GM21515 (cell line): ENCODE results near the gene GUCA1A.
A peak's percentile ranks its signal among the peaks of the same experiment; 100 is the strongest.
"Not testable (repeated sequence)": the region's sequence is repeated elsewhere in the genome, so short reads cannot be mapped to it uniquely, and the experiment has no call there.

Source experiments
- ATAC-seq: cut with Tn5 transposase; IDR thresholded peaks from one replicate; pipeline ENCODE4 v1.9.1; 2021; ENCODE audit not compliant: unreplicated experiment

Gene GUCA1A

GRCh38 chr6:42202131-42202915, 29.2 kb downstream of the GUCA1A start:
- ATAC-seq = not testable (repeated sequence)

- no peak for ATAC-seq
Measured at GRCh38 chr6:42203183-42203582, 30.0 kb downstream of the GUCA1A start.

GRCh38 chr6:42204768-42205282, 31.7 kb downstream of the GUCA1A start:
- no peak for ATAC-seq

DNA sequence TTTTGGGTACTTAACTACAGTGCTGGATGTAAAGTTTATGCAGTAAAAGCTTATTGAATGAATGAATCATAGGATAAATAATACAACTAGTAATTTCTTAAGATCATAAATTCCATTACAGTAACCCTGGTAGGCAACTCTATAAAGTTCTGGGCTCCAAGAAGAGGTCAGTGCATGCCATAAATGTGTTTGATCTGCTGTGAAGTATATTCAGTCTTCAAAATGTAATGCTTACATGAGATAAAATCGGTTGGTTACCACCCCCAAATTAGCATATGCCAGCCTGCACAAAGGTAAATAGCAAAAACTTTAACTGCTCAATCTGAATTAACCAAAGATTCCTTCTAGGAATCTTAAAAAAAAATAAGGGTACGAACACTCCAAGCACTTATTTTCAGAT, 34.4 kb downstream of the GUCA1A start:
- ATAC-seq = not testable (repeated sequence)

- ATAC-seq = no peak
Measured at GRCh38 chr6:42210551-42210950, 37.4 kb downstream of the GUCA1A start.

GRCh38 chr6:42211726-42212125, 38.6 kb downstream of the GUCA1A start:
- ATAC-seq = no peak

DNA sequence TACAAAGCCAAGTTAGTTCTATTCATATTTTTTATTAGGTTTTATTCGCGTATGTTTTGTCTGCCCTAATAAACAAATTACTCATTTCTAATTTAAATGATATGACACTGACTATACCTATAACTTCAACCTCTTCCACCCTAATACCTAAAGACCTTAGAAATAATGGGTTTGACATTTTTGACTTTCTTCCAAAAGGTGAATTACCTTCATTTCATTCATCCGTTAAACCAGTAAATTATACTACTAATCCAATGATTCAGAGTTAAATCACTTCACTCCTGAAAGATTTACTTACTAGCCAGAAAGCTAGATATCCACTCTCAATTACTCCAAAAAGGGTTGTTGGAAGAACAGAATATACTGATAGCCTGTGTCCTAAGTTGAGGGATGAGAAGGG, 39.3 kb downstream of the GUCA1A start:
- ATAC-seq = no peak

DNA sequence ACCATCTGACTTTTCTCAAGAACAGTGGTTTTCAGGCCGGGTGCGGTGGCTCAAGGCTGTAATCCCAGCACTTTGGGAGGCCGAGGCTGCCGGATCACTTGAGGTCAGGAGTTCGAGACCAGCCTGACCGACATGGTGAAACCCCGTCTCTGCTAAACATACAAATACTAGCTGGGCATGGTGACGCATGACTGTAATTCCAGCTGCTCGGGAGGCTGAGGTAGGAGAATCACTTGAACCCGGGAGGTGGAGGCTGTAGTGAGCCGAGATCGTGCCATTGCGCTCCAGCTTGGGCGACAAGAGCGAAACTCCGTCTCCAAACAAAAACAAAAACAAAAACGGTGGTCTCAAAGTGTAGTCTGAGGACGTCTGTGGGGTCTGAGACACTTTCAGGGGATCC, 43.3 kb downstream of the GUCA1A start:
- not testable (repeated sequence) for ATAC-seq

DNA sequence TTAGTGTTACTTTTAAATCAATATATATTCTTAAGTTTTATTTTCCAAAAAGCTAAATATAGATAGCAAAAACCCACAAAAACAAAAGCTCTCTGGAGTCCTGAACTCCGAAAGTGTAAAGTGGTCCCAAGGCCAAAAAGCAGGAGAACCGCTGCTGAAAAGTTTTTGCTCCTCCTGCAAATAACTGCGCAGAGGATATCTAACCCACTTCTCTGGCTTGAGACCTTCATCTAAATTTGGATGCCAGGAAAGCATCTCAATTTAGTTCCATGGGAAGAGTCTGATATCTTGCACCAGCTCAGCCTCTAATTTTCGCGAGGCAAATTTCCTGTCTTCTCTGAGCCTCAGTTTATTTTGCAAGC, 44.0 kb downstream of the GUCA1A start:
- no peak for ATAC-seq

DNA sequence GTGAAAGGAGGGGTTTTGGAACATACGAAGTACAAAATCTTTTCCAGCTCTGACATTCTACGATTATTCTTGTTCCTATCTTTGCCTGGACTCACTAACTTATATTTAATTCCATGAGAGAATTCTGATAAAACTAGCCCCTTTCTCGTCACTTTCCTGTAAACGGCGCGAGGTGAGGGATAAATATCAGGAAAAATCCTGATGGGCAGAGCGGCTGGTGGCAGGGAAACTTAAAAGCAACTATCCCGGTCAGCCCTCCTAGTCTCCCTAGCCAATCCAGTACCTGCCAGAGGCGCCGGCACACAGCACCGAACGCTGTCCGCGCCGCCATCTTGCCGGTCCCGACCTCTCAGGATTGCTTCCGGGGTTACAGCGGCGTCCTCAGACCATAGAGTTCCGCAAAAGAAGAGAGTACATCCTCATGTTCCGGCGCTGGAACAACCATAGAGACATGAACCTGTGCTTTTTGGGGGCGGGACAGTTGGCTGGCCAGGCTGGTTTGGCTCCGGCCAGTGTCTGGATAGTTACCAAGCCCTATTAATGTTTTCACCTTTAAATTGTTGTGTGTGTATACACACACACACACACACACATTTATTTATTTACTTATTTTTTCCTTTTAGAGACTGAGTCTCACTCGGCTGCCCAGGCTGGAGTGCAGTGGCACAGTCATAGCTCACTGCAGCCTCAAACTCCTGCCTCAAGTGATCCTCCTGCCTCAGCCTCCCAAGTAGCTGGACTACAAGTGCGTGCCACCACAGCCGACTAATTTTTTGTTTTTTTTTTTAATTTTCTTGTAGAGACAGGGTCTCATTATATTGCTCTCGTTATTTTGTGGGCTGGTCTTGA, 44.6 kb downstream of the GUCA1A start, which contains the start of gene MRPS10:
TSS of gene MRPS10 (minus strand) at position 343 of the 849 bp plus-strand sequence. CDS start at position 331, 12 bp downstream.
- ATAC-seq = peak; percentile 91

DNA sequence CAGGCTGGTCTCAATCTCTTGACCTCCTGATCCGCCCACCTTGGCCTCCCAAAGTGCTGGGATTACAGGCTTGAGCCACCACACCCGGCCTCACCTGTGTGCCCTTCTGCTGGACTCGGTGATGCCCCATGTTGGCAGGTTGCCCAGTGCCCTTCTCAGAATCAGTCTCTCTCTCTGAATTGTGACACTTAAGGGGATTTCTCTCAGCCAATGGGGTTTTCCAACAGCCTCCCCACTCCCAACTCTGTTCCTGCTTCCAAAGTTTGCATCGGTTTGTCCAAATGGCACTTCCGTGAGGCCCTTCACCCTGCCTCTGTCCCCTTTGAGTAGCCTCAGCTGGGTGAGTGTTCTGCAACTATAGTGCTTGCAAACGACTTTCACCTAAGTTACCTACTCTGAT, 47.6 kb downstream of the GUCA1A start:
- ATAC-seq = no peak

DNA sequence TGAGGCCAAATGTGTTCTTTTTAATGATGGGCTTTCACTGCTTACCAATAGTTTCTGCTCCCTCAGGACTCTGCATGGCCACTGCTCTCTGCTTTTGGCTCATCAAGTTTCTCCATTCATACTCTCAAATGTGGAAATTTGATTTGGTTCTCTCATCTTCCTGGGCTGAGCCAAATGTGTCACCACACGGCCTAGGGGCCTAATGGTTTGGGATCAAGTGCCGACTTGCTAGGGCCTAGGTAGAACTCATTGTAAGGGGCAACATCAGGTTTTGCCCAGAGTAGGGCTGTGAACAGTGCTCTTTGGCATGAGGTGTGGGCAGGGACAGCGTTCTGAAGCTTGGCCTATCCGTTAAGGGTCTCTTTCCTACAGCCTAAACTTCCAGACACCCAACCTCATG, 48.4 kb downstream of the GUCA1A start:
- ATAC-seq = no peak

DNA sequence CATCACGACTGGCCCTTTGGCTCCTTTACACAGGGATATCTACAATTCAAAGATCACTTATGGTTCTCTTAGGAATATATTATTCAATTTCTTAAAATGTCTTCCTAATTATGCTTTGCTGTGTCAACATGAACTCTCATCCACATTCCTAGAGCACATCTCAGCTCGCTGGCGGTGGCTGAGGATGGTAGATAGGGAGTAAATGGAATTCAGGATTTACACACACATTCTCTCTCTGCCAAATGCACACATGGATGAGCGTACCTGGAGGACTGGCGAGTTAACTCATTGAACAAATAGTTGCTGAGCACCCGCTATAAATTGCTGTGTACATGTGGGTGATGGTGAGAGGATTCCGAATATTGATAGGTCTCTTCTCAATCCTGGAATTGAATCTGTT, 49.3 kb downstream of the GUCA1A start:
- no peak for ATAC-seq

- ATAC-seq = peak; percentile 77
Measured at GRCh38 chr6:42224222-42225028, 51.3 kb downstream of the GUCA1A start.

- ATAC-seq = no peak
Measured at GRCh38 chr6:42225029-42225339, 51.8 kb downstream of the GUCA1A start.

- ATAC-seq = no peak
Measured at GRCh38 chr6:42225419-42225818, 52.3 kb downstream of the GUCA1A start.

- no peak for ATAC-seq
Measured at GRCh38 chr6:42226161-42226611, 53.0 kb downstream of the GUCA1A start.

DNA sequence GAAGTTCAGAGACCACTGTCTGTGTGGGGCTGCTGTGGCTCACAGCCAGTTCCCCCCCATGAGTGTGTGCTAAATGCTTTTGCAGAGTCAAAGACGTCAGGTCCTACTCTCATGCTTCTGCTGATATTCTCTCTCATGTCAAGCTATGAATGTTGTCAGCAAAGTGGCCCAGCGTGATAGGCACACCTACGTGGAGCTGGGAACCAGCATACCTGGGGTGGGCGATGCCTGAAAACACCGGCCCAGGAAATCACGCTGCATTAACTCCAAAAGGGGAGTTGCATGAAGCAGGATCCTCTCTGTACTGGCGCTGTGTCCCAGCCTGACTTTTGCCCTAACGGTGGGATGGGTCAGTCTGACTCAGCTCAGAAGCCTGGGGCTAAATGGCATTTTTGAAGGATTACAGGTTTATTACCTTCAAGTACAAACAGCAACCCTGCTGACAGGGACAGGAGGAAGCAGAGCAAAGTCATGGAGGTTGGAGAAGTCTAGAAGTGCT, 53.5 kb downstream of the GUCA1A start:
- ATAC-seq = no peak

GRCh38 chr6:42227173-42227850, 54.1 kb downstream of the GUCA1A start:
- ATAC-seq = no peak

GRCh38 chr6:42228305-42228704, 55.1 kb downstream of the GUCA1A start:
- no peak for ATAC-seq
